Measurements from ENCODE around the gene ROMO1.
A peak's percentile ranks its signal among the peaks of the same experiment; 100 is the strongest.
"Not testable (repeated sequence)": the region's sequence is repeated elsewhere in the genome, so short reads cannot be mapped to it uniquely, and the experiment has no call there.

The ROMO1 gene

DNA sequence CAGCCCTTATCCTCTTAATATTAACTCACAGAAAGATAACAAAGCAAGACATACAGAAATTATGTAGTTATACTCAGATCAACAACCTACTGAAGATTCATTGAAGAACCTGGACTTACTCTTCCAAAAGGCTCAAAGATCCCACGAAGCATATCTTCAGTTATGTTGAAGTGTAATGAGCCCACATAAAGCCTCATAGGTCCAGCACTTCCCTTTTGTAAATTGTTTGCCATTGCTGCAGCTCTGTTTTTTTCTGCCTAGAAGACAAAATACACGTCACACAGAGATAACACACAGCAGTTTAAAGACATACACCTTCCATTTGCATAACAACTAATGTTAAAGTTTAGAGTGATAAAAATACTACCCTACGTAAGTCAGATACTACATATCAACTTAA is 22.4 kb downstream of the ROMO1 start:
- DNase-seq: no peak
- ChIA-PET POLR2A (interaction anchor here (0.5 to 1.0 kb wide), 3 partner anchors 18 to 222 kb away, joined by 3 read pairs; no protein-coding TSS in a partner anchor), CTCF (interaction anchor here (2.3 kb wide), 1 partner anchor 10 kb away, joined by 6 read pairs; no protein-coding TSS in a partner anchor)
- Histone ChIP-seq H3K27ac (ENCODE audit: insufficient read depth in 1 of 2, low read depth in 1 of 2, low read length in 2 of 2, poor library complexity in 1 of 2, severe bottlenecking in 2 of 2) (no peak overlapping the region), H3K4me3 (ENCODE audit: control insufficient read depth in 1 of 7, extremely low read depth in 1 of 7, insufficient read depth in 4 of 7, low read depth in 2 of 7, low read length in 6 of 7) (no peak overlapping the region), H3K27me3 (replicated peaks in 2 of 5; ENCODE audit: control insufficient read depth in 4 of 5, insufficient read depth in 5 of 5, low read length in 4 of 5) (no peaks in the 10 kb centered on the region), H3K4me1 (ENCODE audit: control extremely low read depth in 1 of 4, control insufficient read depth in 4 of 4, insufficient read depth in 4 of 4, low read length in 3 of 4) (no peaks in the 10 kb centered on the region), H3K9me3 (ENCODE audit: control extremely low read depth in 1 of 5, control insufficient read depth in 4 of 5, insufficient read depth in 2 of 5, low read depth in 1 of 5, low read length in 4 of 5) (no peaks in the 10 kb centered on the region), H3K36me3 (ENCODE audit: control insufficient read depth in 4 of 4, insufficient read depth in 4 of 4, low read length in 3 of 4) (peaks cover 34 to 95% (median 77%) of the 10 kb centered on the region in 4 experiments)
- WGBS (ENCODE audit: insufficient coverage): 89% methylated on average over 1 of the region's 3 CpGs

DNA sequence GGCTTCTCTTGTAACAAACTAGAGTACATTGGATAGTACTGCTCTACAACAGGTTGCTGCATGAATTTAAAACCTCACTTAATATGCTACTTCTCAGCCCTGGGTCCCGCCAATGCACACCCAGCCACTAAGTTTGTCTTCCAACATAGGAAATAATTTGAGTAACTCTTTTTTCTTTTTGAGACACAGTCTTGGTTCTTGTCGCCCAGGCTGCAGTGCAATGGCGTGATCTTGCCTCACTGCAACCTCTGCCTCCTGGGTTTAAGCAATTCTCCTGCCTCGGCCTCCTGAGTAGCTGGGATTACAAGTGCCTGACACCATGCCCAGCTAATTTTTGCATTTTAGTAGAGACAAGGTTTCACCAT is 24.1 kb downstream of the ROMO1 start:
- ChIA-PET CTCF (interaction anchor here (1.1 to 1.2 kb wide), 2 partner anchors 12 to 161 kb away, joined by 3 read pairs; no protein-coding TSS in a partner anchor), POLR2A (interaction anchor here (0.6 to 1.2 kb wide), 2 partner anchors 11 to 86 kb away, joined by 5 to 6 read pairs; no protein-coding TSS in a partner anchor)
- not testable (repeated sequence) for H3K9me3 ChIP-seq (ENCODE audit: control extremely low read depth in 1 of 5, control insufficient read depth in 4 of 5, insufficient read depth in 2 of 5, low read depth in 1 of 5, low read length in 4 of 5); H3K27me3 ChIP-seq (replicated peaks in 2 of 5; ENCODE audit: control insufficient read depth in 4 of 5, insufficient read depth in 5 of 5, low read length in 4 of 5); DNase-seq; H3K27ac ChIP-seq (ENCODE audit: insufficient read depth in 1 of 2, low read depth in 1 of 2, low read length in 2 of 2, poor library complexity in 1 of 2, severe bottlenecking in 2 of 2); H3K4me1 ChIP-seq (ENCODE audit: control extremely low read depth in 1 of 4, control insufficient read depth in 4 of 4, insufficient read depth in 4 of 4, low read length in 3 of 4); H3K4me3 ChIP-seq (ENCODE audit: control insufficient read depth in 1 of 7, extremely low read depth in 1 of 7, insufficient read depth in 4 of 7, low read depth in 2 of 7, low read length in 6 of 7)
- 100% methylated on average over 3 of the region's 4 CpGs for WGBS (ENCODE audit: insufficient coverage)
- peaks cover 28 to 93% (median 77%) of the 10 kb centered on the region in 4 experiments for H3K36me3 ChIP-seq (ENCODE audit: control insufficient read depth in 4 of 4, insufficient read depth in 4 of 4, low read length in 3 of 4)

DNA sequence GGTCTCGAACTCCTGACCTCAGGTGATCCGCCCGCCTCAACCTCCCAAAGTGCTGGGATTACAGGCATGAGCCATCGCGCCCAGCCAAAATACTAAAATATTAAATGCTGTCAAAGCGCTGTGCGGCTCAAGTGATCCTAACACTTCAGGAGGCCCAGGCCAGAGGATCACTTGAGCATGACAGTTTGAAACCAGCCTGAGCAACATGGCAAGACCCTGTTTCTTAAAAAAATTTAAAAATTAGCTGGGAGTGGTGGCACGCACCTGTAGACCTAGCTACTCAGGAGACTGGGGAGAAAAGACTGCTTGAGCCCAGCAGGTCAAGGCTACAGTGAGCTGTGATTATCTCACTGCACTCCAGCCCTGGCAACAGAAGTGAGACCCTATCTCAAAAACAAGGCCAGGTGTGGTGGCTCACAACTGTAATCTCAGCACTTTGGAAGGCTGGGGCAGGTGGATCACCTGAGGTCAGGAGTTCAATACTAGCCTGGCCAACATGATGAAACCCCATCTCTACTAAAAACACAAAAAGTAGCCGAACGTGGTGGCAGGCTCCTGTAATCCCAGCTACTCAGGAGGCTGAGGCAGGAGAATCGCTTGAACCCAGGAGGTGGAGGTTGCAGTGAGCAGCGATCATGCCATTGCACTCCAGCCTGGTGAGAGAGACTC is 24.6 kb downstream of the ROMO1 start:
- peaks cover 28 to 93% (median 76%) of the 10 kb centered on the region in 4 experiments for H3K36me3 ChIP-seq (ENCODE audit: control insufficient read depth in 4 of 4, insufficient read depth in 4 of 4, low read length in 3 of 4)
- not testable (repeated sequence) for H3K4me1 ChIP-seq (ENCODE audit: control extremely low read depth in 1 of 4, control insufficient read depth in 4 of 4, insufficient read depth in 4 of 4, low read length in 3 of 4); DNase-seq; H3K27ac ChIP-seq (ENCODE audit: insufficient read depth in 1 of 2, low read depth in 1 of 2, low read length in 2 of 2, poor library complexity in 1 of 2, severe bottlenecking in 2 of 2); H3K27me3 ChIP-seq (replicated peaks in 2 of 5; ENCODE audit: control insufficient read depth in 4 of 5, insufficient read depth in 5 of 5, low read length in 4 of 5); H3K9me3 ChIP-seq (ENCODE audit: control extremely low read depth in 1 of 5, control insufficient read depth in 4 of 5, insufficient read depth in 2 of 5, low read depth in 1 of 5, low read length in 4 of 5); H3K4me3 ChIP-seq (ENCODE audit: control insufficient read depth in 1 of 7, extremely low read depth in 1 of 7, insufficient read depth in 4 of 7, low read depth in 2 of 7, low read length in 6 of 7)
- CTCF ChIA-PET: interaction anchor here (1.1 to 1.2 kb wide), 2 partner anchors 11 to 160 kb away, joined by 3 read pairs; no protein-coding TSS in a partner anchor
- 100% methylated on average over 3 of the region's 12 CpGs for WGBS (ENCODE audit: insufficient coverage)
- POLR2A ChIA-PET: interaction anchor here (0.6 to 1.2 kb wide), 2 partner anchors 11 to 86 kb away, joined by 5 to 6 read pairs; no protein-coding TSS in a partner anchor

- Histone ChIP-seq H3K27ac (ENCODE audit: insufficient read depth in 1 of 2, low read depth in 1 of 2, low read length in 2 of 2, poor library complexity in 1 of 2, severe bottlenecking in 2 of 2) (no peak overlapping the region), H3K27me3 (replicated peaks in 2 of 5; ENCODE audit: control insufficient read depth in 4 of 5, insufficient read depth in 5 of 5, low read length in 4 of 5) (no peaks in the 10 kb centered on the region), H3K36me3 (ENCODE audit: control insufficient read depth in 4 of 4, insufficient read depth in 4 of 4, low read length in 3 of 4) (peaks cover 30 to 92% (median 75%) of the 10 kb centered on the region in 4 experiments), H3K9me3 (ENCODE audit: control extremely low read depth in 1 of 5, control insufficient read depth in 4 of 5, insufficient read depth in 2 of 5, low read depth in 1 of 5, low read length in 4 of 5) (no peaks in the 10 kb centered on the region), H3K4me1 (ENCODE audit: control extremely low read depth in 1 of 4, control insufficient read depth in 4 of 4, insufficient read depth in 4 of 4, low read length in 3 of 4) (no peaks in the 10 kb centered on the region), H3K4me3 (ENCODE audit: control insufficient read depth in 1 of 7, extremely low read depth in 1 of 7, insufficient read depth in 4 of 7, low read depth in 2 of 7, low read length in 6 of 7) (no peak overlapping the region)
- ChIA-PET POLR2A (interaction anchor here (0.8 kb wide), 1 partner anchor 15 kb away, joined by 5 read pairs; no protein-coding TSS in a partner anchor), CTCF (interaction anchor here (1.2 to 1.4 kb wide), 2 partner anchors 11 to 15 kb away, joined by 3 to 4 read pairs; no protein-coding TSS in a partner anchor)
- no peak for DNase-seq
- WGBS (ENCODE audit: insufficient coverage): 95% methylated on average over 9 of the region's 13 CpGs
These were observed 25.4 kb downstream of the ROMO1 start for GRCh38 chr20:35724321-35725230.

GRCh38 chr20:35726842-35727711 is 27.9 kb downstream of the ROMO1 start:
- WGBS (ENCODE audit: insufficient coverage): 98% methylated on average over 9 of the region's 20 CpGs
- Histone ChIP-seq H3K9me3 (ENCODE audit: control extremely low read depth in 1 of 5, control insufficient read depth in 4 of 5, insufficient read depth in 2 of 5, low read depth in 1 of 5, low read length in 4 of 5) (no peaks in the 10 kb centered on the region), H3K4me3 (ENCODE audit: control insufficient read depth in 1 of 7, extremely low read depth in 1 of 7, insufficient read depth in 4 of 7, low read depth in 2 of 7, low read length in 6 of 7) (no peak overlapping the region), H3K27ac (ENCODE audit: insufficient read depth in 1 of 2, low read depth in 1 of 2, low read length in 2 of 2, poor library complexity in 1 of 2, severe bottlenecking in 2 of 2) (no peak overlapping the region), H3K36me3 (ENCODE audit: control insufficient read depth in 4 of 4, insufficient read depth in 4 of 4, low read length in 3 of 4) (peaks cover 33 to 92% (median 68%) of the 10 kb centered on the region in 4 experiments), H3K27me3 (replicated peaks in 2 of 5; ENCODE audit: control insufficient read depth in 4 of 5, insufficient read depth in 5 of 5, low read length in 4 of 5) (no peaks in the 10 kb centered on the region), H3K4me1 (ENCODE audit: control extremely low read depth in 1 of 4, control insufficient read depth in 4 of 4, insufficient read depth in 4 of 4, low read length in 3 of 4) (no peaks in the 10 kb centered on the region)
- ChIA-PET POLR2A (interaction anchor here (1.1 to 2.3 kb wide), 2 partner anchors 15 to 26 kb away, joined by 4 to 7 read pairs; partner anchors contain the start of gene RBM39), CTCF (interaction anchor here (1.0 to 1.7 kb wide), 5 partner anchors 8 to 160 kb away, joined by 3 to 6 read pairs (median 4); no protein-coding TSS in a partner anchor)
- DNase-seq: no peak

DNA sequence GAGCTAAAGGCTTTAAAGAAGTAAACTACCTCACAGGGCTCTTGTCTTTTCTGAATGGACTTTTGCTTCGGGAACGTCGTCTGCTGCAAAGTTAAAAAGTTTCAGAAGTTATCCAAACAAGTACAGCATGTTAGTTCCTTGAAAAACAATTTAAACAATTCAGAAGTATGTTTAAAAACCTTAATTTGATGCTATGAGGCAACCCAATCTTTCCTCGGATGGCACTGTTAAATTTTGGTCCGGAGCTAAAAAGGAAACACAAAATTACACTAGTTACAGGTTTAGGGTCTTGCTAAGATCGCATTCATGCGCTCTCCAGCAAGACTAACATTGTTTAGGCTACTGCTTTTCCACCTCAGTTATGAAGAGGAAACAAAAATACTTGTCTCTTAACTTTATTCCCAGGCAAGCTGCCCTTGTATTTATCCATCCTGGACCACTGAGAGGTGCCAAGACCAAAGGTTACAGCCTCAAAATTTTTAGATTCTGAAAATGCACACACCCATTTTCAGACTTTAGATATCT is 30.1 kb downstream of the ROMO1 start:
- no peak overlapping the region for H3K27ac ChIP-seq (ENCODE audit: insufficient read depth in 1 of 2, low read depth in 1 of 2, low read length in 2 of 2, poor library complexity in 1 of 2, severe bottlenecking in 2 of 2)
- peak in 1 of 3 donors; percentile 0 for DNase-seq
- CTCF ChIA-PET: interaction anchor here (1.1 to 3.4 kb wide), 4 partner anchors 10 to 154 kb away, joined by 3 to 17 read pairs (median 6); no protein-coding TSS in a partner anchor
- 95% methylated on average over 5 of the region's 7 CpGs for WGBS (ENCODE audit: insufficient coverage)
- H3K36me3 ChIP-seq (ENCODE audit: control insufficient read depth in 4 of 4, insufficient read depth in 4 of 4, low read length in 3 of 4): peaks cover 29 to 93% (median 70%) of the 10 kb centered on the region in 4 experiments
- H3K4me3 ChIP-seq (ENCODE audit: control insufficient read depth in 1 of 7, extremely low read depth in 1 of 7, insufficient read depth in 4 of 7, low read depth in 2 of 7, low read length in 6 of 7): no peak overlapping the region
- no peaks in the 10 kb centered on the region for H3K4me1 ChIP-seq (ENCODE audit: control extremely low read depth in 1 of 4, control insufficient read depth in 4 of 4, insufficient read depth in 4 of 4, low read length in 3 of 4)
- no peaks in the 10 kb centered on the region for H3K9me3 ChIP-seq (ENCODE audit: control extremely low read depth in 1 of 5, control insufficient read depth in 4 of 5, insufficient read depth in 2 of 5, low read depth in 1 of 5, low read length in 4 of 5)
- no peaks in the 10 kb centered on the region for H3K27me3 ChIP-seq (replicated peaks in 2 of 5; ENCODE audit: control insufficient read depth in 4 of 5, insufficient read depth in 5 of 5, low read length in 4 of 5)
- POLR2A ChIA-PET: interaction anchor here (0.6 to 1.0 kb wide), 2 partner anchors 13 to 139 kb away, joined by 3 to 7 read pairs; partner anchors contain the start of gene RBM39
